Activated naive CD8-positive, alpha-beta T cell treated with anti-CD3 and anti-CD28 coated beads, Interleukin-2, amount 50 U/mL, for 16 hours (primary cell): ENCODE measurements around the gene AKIRIN2.
"Not testable (repeated sequence)": the region's sequence is repeated elsewhere in the genome, so short reads cannot be mapped to it uniquely, and the experiment has no call there.

Experiments used
- DNase-seq: peaks from one replicate; pipeline ENCODE4 v3.0.0-alpha.2; 2020; ENCODE audit warnings: low read depth, low spot score

AKIRIN2 gene

DNA sequence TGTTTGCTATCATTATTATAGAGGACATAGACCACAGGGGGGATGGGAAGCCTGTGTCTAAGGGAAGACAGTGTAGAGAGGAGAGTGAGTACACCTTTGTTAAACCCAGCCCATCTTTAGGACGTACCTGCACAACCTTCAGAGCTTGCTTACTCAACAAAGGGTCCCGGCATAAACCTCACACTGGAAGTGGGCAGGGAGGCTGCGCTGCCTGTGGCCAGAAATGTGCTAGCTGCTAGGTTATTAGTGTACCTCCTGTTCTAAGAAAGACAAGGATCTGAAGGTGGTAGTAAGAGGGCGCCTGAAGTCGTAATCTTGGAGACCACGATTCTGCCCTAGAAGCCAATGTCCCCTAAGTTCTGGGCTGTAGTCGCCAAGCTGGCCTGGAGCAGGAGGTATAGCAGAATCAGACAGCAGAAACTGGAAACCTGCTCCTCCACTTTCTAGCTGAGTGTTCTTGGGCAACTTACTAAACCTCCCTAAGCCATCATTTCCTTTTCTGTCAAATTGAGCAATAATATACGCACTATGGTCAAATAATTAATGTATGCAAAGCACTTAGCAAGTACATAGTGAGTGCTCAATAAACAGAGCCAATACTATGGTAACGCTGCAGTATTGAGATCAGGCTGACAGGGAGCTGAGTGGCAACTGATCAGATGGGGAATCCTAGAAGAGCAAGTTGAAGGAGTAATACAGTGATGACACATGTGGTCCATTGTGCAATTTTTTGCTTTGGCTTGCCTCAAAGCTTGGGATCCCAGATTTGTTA, 16.8 kb upstream of the AKIRIN2 start:
- no peak for DNase-seq

DNA sequence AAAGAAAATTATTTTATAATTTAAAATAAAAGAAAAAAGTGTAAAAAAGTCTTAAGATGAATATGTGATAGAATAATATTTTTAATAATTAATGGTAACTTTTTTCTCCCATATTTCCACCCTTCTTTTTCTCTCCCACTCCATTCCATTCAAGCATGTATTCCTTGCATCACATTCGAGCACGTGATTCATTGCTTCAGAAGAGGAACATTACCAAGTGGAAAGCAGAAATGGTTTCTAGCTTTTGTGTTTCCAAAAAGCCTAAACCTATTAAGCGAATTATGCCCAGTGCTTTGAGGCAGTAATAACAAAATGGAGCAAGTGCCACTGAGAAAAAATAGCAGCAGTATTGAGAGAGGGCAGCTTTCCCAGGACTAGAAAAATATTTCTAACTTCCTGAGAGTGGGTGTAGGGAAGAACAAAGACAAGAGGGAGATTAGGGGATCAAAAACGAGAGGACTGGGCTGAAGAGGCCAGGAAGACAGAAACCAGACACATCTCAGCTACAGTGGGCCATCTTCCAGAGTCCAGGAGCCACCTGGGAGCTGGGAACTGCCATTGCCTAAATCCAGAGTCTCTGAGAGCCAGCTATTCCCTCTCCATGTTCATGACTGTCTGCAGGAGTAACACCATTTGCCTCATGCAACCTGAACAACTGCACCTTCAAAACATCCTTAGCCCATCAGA, 15.0 kb upstream of the AKIRIN2 start:
- no peak for DNase-seq

DNA sequence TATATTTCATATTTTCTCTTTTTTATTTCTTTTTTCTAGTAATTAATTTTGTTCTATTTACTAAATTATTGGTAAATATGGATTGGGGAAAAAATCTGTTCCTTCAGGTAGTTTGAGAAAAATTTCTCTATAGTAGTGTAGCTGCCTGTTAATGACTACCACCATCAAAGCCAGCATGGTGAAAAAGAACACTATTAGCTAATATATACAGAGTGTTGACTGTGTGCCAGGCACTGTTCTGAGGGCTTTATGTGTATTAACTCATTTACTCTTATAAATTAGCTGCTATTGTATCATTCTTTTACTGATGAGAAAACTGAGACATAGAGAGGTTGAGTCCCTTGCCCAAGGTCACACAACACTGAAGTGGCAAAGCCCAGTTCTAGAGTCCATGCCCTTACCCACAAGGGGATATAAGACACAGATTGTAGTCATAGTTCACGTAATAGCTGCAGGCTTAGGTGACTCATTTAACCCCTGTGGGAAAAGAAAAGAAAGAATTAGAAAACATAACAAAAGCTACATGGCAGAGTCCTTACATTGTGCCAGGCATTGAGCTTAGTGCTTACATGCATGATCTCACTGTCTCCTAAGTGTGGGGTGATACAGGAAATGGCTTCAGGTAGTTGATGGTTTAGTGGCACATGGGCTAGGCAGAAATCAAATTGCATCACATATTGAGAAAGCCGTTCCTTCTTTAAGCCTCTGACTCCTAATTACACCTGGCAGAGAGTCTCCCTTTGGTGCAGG, 12.2 kb upstream of the AKIRIN2 start:
- DNase-seq: no peak

- DNase-seq: not testable (repeated sequence)
These were observed 10.7 kb upstream of the AKIRIN2 start for GRCh38 chr6:87712713-87713112.

- DNase-seq: no peak
These were observed 8.1 kb upstream of the AKIRIN2 start for GRCh38 chr6:87710090-87710489.

GRCh38 chr6:87708581-87709427, 6.8 kb upstream of the AKIRIN2 start:
- not testable (repeated sequence) for DNase-seq

GRCh38 chr6:87706187-87706966, 4.3 kb upstream of the AKIRIN2 start:
- DNase-seq: no peak

GRCh38 chr6:87705070-87705691, 3.1 kb upstream of the AKIRIN2 start:
- no peak for DNase-seq

- DNase-seq: not testable (repeated sequence)
These were observed 1.0 kb upstream of the AKIRIN2 start for GRCh38 chr6:87703039-87703438.

DNA sequence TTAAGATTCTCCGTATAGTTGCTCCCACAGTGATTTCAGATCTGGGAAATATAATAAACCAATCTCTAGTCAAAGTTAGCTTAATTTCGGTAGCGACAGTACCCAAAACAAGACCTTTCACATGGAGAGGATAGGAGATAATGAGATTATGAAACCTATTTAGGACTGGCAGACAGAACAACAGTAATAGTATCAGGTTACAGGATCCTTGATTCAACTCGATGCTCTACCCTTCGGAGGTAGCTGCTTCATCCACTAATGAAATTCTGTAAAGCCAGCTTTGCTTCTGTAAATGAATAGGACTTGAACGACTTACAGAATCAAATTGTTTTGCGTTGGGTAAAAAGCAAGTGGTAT, 534 bp upstream of the AKIRIN2 start:
- no peak for DNase-seq

DNA sequence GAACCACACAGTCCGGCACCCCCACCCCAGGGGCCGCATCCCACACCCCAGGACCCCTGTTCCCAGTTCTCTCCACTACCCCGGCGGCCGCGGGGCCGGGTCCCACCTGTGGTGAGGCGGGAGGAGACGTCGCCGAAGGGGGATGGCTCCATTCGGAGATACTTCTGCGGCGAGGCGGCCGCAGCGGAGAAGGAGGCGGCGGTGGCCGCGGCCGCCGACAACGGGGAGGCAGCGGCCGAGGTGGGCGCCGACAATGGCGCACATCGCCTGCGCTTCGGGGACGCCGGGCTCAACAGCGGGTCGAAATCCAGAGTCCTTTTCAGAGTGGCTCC, 723 bp downstream of the AKIRIN2 start:
- DNase-seq: no peak

- DNase-seq: no peak
These were observed 1.4 kb downstream of the AKIRIN2 start for GRCh38 chr6:87700397-87701343.

GRCh38 chr6:87699576-87699975, 2.5 kb downstream of the AKIRIN2 start:
- DNase-seq: no peak

- no peak for DNase-seq
These were observed 3.5 kb downstream of the AKIRIN2 start for GRCh38 chr6:87698547-87699006.

DNA sequence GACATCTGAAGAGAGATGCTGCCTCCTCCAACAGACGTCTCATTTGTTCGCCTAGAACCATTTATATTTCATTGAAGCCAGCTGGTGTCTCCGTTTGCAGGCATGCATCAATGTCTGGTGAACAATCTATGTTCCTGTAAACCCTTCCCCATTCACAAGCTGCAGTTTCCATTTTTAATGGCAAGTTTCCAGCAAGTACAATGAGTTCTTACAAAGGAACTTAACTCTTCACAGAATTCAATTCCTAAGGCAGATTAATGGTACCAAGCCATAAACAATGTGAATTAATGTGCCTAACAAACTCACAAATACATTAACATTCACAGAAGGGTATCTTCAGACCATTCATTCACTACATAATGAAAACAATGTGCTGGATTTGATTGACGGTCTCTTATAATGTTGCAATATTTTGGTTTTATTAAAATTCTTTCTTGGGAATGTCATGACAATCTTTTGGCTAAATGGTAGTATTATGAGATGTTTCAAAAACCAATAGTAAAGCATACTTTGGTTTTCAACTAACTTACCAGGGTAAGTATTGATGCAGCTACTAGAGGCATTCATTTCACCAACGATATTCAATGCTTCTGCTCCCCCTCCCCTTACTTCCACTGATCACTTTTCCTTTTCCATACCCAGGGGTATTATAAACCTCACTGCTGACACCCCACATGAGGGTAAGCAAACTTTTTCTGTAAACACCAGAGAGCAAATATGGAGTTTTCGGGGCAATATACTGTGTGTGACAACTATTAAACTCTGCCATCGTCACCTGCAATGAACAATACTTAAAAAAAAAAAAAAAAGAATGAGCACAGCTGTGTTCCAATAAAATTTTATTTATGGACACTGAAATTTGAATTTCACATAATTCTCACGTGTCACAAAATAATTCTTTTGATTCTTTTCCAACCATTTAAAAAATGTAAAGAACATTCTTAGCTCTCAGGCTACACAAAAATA, 4.2 kb downstream of the AKIRIN2 start:
- DNase-seq: no peak

GRCh38 chr6:87696817-87697216, 5.2 kb downstream of the AKIRIN2 start:
- not testable (repeated sequence) for DNase-seq

DNA sequence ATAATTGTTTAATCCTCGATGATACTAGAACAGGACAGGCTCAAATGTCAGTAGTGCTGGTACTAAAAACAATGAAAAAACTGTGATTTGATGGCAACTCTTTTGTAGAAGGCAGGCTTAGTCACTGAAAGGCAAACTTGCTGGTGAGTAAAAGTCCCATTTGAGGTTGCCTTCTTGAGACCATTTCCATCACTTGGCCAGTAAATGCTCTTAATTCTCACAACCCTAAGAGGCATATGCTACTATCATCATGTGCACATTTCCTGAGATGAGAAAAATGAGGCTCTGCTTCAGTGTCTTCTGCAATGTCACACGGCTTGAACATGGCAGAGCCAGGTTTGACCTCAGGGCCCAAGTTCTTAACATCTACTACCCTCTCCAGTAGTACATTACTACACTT, 9.9 kb downstream of the AKIRIN2 start:
- DNase-seq: no peak

GRCh38 chr6:87690441-87690840, 11.6 kb downstream of the AKIRIN2 start:
- DNase-seq: no peak
